Left lung (tissue), 10 donors: Measurements from ENCODE around the gene CRACR2A. TPM values are rescaled to one million over a fixed set of nuclear protein-coding genes. Genes with fewer than 3 reads are reported as not detected.

ENCODE experiments used
- ATAC-seq: fragments of 200-7000 bp; cut with Tn5 transposase; one replicate; pipeline ENCODE4 v1.9.1; 2020; ENCODE audit warnings: moderate library complexity
- DNase-seq, 4 donors: peaks; one replicate each; pipeline ENCODE4 v3.0.0-alpha.2; 2013 to 2020
- H3K27ac ChIP-seq, 2 donors: fragments of 200-600 bp; sonication (generic) in 1 of 2; one replicate each; pipeline versions ENCODE4 v1.5.0 to v1.8.0; 2020 to 2021
- H3K27me3 ChIP-seq, 2 donors: fragments of 200-600 bp; sonication (generic) in 1 of 2; one replicate each; pipeline versions ENCODE4 v1.5.0 to v1.8.0; 2020 to 2021
- H3K36me3 ChIP-seq, 2 donors: fragments of 200-600 bp; sonication (generic) in 1 of 2; one replicate each; pipeline versions ENCODE4 v1.5.0 to v1.8.0; 2020 to 2021
- H3K4me1 ChIP-seq, 2 donors: fragments of 200-600 bp; one replicate each; pipeline ENCODE4 v1.8.0; 2021
- H3K4me3 ChIP-seq, 2 donors: fragments of 200-600 bp; sonication (generic) in 1 of 2; one replicate each; pipeline versions ENCODE4 v1.5.0 to v1.8.0; 2020 to 2021; ENCODE audit warnings: mild to moderate bottlenecking in 1 of 2
- H3K9me3 ChIP-seq, 2 donors: fragments of 200-600 bp; sonication (generic) in 1 of 2; one replicate each; pipeline versions ENCODE4 v1.5.0 to v1.8.0; 2020 to 2021
- CTCF ChIP-seq, 2 donors: fragments of 200-600 bp; sonication (generic) in 1 of 2; IDR thresholded peaks; one replicate each; pipeline versions ENCODE4 v1.5.0 to v1.8.0; 2021; ENCODE audit warnings: antibody characterized with exemption in 2 of 2
- intact Hi-C, 2 donors: fragments of 100-400 bp; cut with DNase I; formaldehyde crosslinking; loops; one replicate each; pipeline versions ENCODE4 v1.11.2 to v1.14.2; 2022
- polyA plus RNA-seq, 6 donors: library from polyadenylated mRNA; unstranded; fragments of 120-200 nt; gene quantifications; one replicate each; pipeline ENCODE4 v1.2.1, GENCODE V29; 2013; ENCODE audit not compliant: insufficient read length in 6 of 6
- total RNA-seq, 2 donors: library from RNA; stranded (reverse); fragmentation: NEBNext Ultra II Directional; extraction: Animal tissue kit (Norgen Biotek cat#: 25700); gene quantifications; one replicate each; pipeline ENCODE4 v1.2.1, GENCODE V29; 2021
- donor health status: DM: no; HTN: yes; CAD: no.
- donor health status: DM: no; HTN: no; CAD: no.

Gene CRACR2A
- total and polyA plus RNA-seq, 8 donors: 3.2 to 6.5 (median 3.8) TPM

- intact Hi-C loops: no loop called here
Measured at GRCh38 chr12:3629057-3629830, 123.7 kb downstream of the CRACR2A start.

GRCh38 chr12:3628629-3629028, 124.3 kb downstream of the CRACR2A start:
- no peak for TF ChIP-seq CTCF (IDR thresholded peaks at IDR 0.05)
- H3K27ac ChIP-seq: no peak overlapping the region

More at GRCh38 chr12:3629057-3629830, 123.7 kb downstream of the CRACR2A start:
- no peak for TF ChIP-seq CTCF (IDR thresholded peaks at IDR 0.05)
- H3K4me1 ChIP-seq: no peaks in the 10 kb centered on the region
- DNase-seq (no peak), ATAC-seq (no peak)
- H3K4me3 ChIP-seq: no peak overlapping the region
- H3K27ac ChIP-seq: no peak overlapping the region
- H3K9me3 ChIP-seq: no peaks in the 10 kb centered on the region
- peaks cover 0 to 35% of the 10 kb centered on the region in 2 donors for H3K36me3 ChIP-seq
- no peaks in the 10 kb centered on the region for H3K27me3 ChIP-seq

GRCh38 chr12:3627336-3627735, 125.6 kb downstream of the CRACR2A start:
- H3K27ac ChIP-seq: no peak overlapping the region

More at GRCh38 chr12:3628629-3629028, 124.3 kb downstream of the CRACR2A start:
- H3K9me3 ChIP-seq: no peaks in the 10 kb centered on the region
- H3K36me3 ChIP-seq: peaks cover 0 to 35% of the 10 kb centered on the region in 2 donors
- H3K4me1 ChIP-seq: no peaks in the 10 kb centered on the region
- no peaks in the 10 kb centered on the region for H3K27me3 ChIP-seq
- DNase-seq: no peak
- H3K4me3 ChIP-seq: no peak overlapping the region
- ATAC-seq: no peak
- intact Hi-C loops: no loop called here

GRCh38 chr12:3624273-3624672, 128.6 kb downstream of the CRACR2A start:
- DNase-seq: no peak
- Histone ChIP-seq H3K27ac (no peak overlapping the region), H3K4me1 (no peaks in the 10 kb centered on the region), H3K36me3 (peaks cover 0 to 37% of the 10 kb centered on the region in 2 donors), H3K4me3 (no peak overlapping the region), H3K9me3 (no peaks in the 10 kb centered on the region), H3K27me3 (no peaks in the 10 kb centered on the region)
- no peak for TF ChIP-seq CTCF (IDR thresholded peaks at IDR 0.05)
- intact Hi-C loops: no loop called here
- no peak for ATAC-seq

More at GRCh38 chr12:3627336-3627735, 125.6 kb downstream of the CRACR2A start:
- H3K36me3 ChIP-seq: peaks cover 0 to 28% of the 10 kb centered on the region in 2 donors
- H3K27me3 ChIP-seq: no peaks in the 10 kb centered on the region
- no peaks in the 10 kb centered on the region for H3K4me1 ChIP-seq
- no peak overlapping the region for H3K4me3 ChIP-seq
- intact Hi-C loops: no loop called here
- no peaks in the 10 kb centered on the region for H3K9me3 ChIP-seq
- no peak for ATAC-seq
- DNase-seq: no peak
- TF ChIP-seq CTCF (IDR thresholded peaks at IDR 0.05): no peak

- Histone ChIP-seq H3K27me3 (no peaks in the 10 kb centered on the region), H3K27ac (no peak overlapping the region), H3K4me1 (no peaks in the 10 kb centered on the region), H3K9me3 (no peaks in the 10 kb centered on the region), H3K36me3 (peaks cover 0 to 41% of the 10 kb centered on the region in 2 donors), H3K4me3 (no peak overlapping the region)
- intact Hi-C loops: no loop called here
- ATAC-seq (no peak), DNase-seq (no peak)
- TF ChIP-seq CTCF (IDR thresholded peaks at IDR 0.05): no peak
Measured at GRCh38 chr12:3622822-3623690, 129.9 kb downstream of the CRACR2A start.
